Vagina (tissue), 2 donors: ENCODE measurements around the gene KDELR1. TPM values are rescaled to one million over a fixed set of nuclear protein-coding genes. Genes with fewer than 3 reads are reported as not detected.
A peak's percentile ranks its signal among the peaks of the same experiment; 100 is the strongest.

Experiments
- DNase-seq, 2 donors: peaks; one replicate each; pipeline ENCODE4 v3.0.0-alpha.2; 2017; ENCODE audit errors: extremely low spot score in 2 of 2
- H3K27ac ChIP-seq: fragments of 200-600 bp; sonication (generic); one replicate; pipeline ENCODE4 v1.5.1; 2019
- H3K27me3 ChIP-seq: fragments of 200-600 bp; sonication (generic); one replicate; pipeline ENCODE4 v1.5.1; 2019
- H3K36me3 ChIP-seq, 2 donors: fragments of 200-600 bp; sonication (generic); one replicate each; pipeline ENCODE4 v1.5.1; 2017 to 2019
- H3K4me1 ChIP-seq: fragments of 200-600 bp; sonication (generic); one replicate; pipeline ENCODE4 v1.5.1; 2019
- H3K4me3 ChIP-seq, 2 donors: fragments of 200-600 bp; sonication (generic); 1 replicate in 1 of 2; 2 replicates in 1 of 2; pipeline ENCODE4 v1.5.1; 2016 to 2019
- H3K9me3 ChIP-seq: fragments of 200-600 bp; sonication (generic); one replicate; pipeline ENCODE4 v1.5.1; 2019
- CTCF ChIP-seq, 3 experiments: fragments of 450-650 bp in 2 of 3; fragments of 200-600 bp in 1 of 3; sonication (generic) in 1 of 3; IDR thresholded peaks; one replicate each; pipeline ENCODE4 v1.5.1; 2017 to 2019; ENCODE audit warnings: antibody characterized with exemption in 3 of 3, mild to moderate bottlenecking in 2 of 3, moderate library complexity in 2 of 3
- POLR2A ChIP-seq, 2 donors: fragments of 450-650 bp; IDR thresholded peaks; one replicate each; pipeline ENCODE4 v1.6.1; 2017; ENCODE audit warnings: antibody characterized with exemption in 2 of 2, mild to moderate bottlenecking in 2 of 2, moderate library complexity in 2 of 2
- POLR2AphosphoS5 ChIP-seq, 2 donors: sonication (generic); formaldehyde crosslinking; IDR thresholded peaks; one replicate each; pipeline ENCODE4 v1.9.0; 2017; ENCODE audit warnings: antibody characterized with exemption in 2 of 2, mild to moderate bottlenecking in 2 of 2, low read depth in 1 of 2; ENCODE audit not compliant: insufficient read depth in 1 of 2
- intact Hi-C: fragments of 100-400 bp; cut with DNase I; formaldehyde crosslinking; loops from one replicate; pipeline ENCODE4 v1.15.1; 2023
- total RNA-seq: library from RNA; depleted of rRNA; stranded (reverse); fragments of >200 nt; gene quantifications from one replicate; pipeline ENCODE4 v1.2.3, GENCODE V29; 2016

The KDELR1 gene
- total RNA-seq, 1 donor from 2014 or later = 90.8 TPM

- H3K36me3 ChIP-seq = no peaks in the 10 kb centered on the region
- no peaks in the 10 kb centered on the region for H3K9me3 ChIP-seq
- no peaks in the 10 kb centered on the region for H3K4me1 ChIP-seq
- H3K27ac ChIP-seq = no peak overlapping the region
- H3K27me3 ChIP-seq = no peaks in the 10 kb centered on the region
- H3K4me3 ChIP-seq = no peak overlapping the region
- TF ChIP-seq POLR2A (IDR thresholded peaks at IDR 0.05) = no peak
- no peak for TF ChIP-seq CTCF (IDR thresholded peaks at IDR 0.05)
- TF ChIP-seq POLR2AphosphoS5 (IDR thresholded peaks at IDR 0.05; ENCODE audit: insufficient read depth in 1 of 2, low read depth in 1 of 2) = no peak
- DNase-seq = no peak
- intact Hi-C loops = no loop called here
Observed at GRCh38 chr19:48342841-48343540, 48.4 kb downstream of the KDELR1 start.

- Histone ChIP-seq H3K9me3 (no peaks in the 10 kb centered on the region), H3K36me3 (no peaks in the 10 kb centered on the region), H3K4me3 (no peak overlapping the region), H3K27ac (no peak overlapping the region), H3K27me3 (no peaks in the 10 kb centered on the region), H3K4me1 (no peaks in the 10 kb centered on the region)
- TF ChIP-seq POLR2AphosphoS5 (IDR thresholded peaks at IDR 0.05; ENCODE audit: insufficient read depth in 1 of 2, low read depth in 1 of 2) (no peak), CTCF (IDR thresholded peaks at IDR 0.05) (no peak), POLR2A (IDR thresholded peaks at IDR 0.05) (no peak)
- intact Hi-C loops = no loop called here
- no peak for DNase-seq
Observed at GRCh38 chr19:48342414-48342738, 49.0 kb downstream of the KDELR1 start.

GRCh38 chr19:48341515-48342413 is 49.6 kb downstream of the KDELR1 start:
- no peaks in the 10 kb centered on the region for H3K36me3 ChIP-seq
- H3K27ac ChIP-seq = no peak overlapping the region
- H3K4me3 ChIP-seq = no peak overlapping the region
- TF ChIP-seq POLR2A (IDR thresholded peaks at IDR 0.05) (no peak), CTCF (IDR thresholded peaks at IDR 0.05) (no peak), POLR2AphosphoS5 (IDR thresholded peaks at IDR 0.05; ENCODE audit: insufficient read depth in 1 of 2, low read depth in 1 of 2) (no peak)
- intact Hi-C loops = no loop called here
- no peaks in the 10 kb centered on the region for H3K9me3 ChIP-seq
- DNase-seq = no peak
- no peaks in the 10 kb centered on the region for H3K27me3 ChIP-seq
- no peaks in the 10 kb centered on the region for H3K4me1 ChIP-seq

- Histone ChIP-seq H3K27me3 (no peaks in the 10 kb centered on the region), H3K27ac (no peak overlapping the region), H3K36me3 (no peaks in the 10 kb centered on the region), H3K4me3 (no peak overlapping the region), H3K9me3 (no peaks in the 10 kb centered on the region), H3K4me1 (no peaks in the 10 kb centered on the region)
- intact Hi-C loops = no loop called here
- TF ChIP-seq POLR2AphosphoS5 (IDR thresholded peaks at IDR 0.05; ENCODE audit: insufficient read depth in 1 of 2, low read depth in 1 of 2) (peak in 1 of 2 donors; percentile 43), POLR2A (IDR thresholded peaks at IDR 0.05) (no peak)
- DNase-seq = no peak
Observed at GRCh38 chr19:48340995-48341394, 50.4 kb downstream of the KDELR1 start.

GRCh38 chr19:48338802-48339503 is 52.4 kb downstream of the KDELR1 start:
- Histone ChIP-seq H3K36me3 (no peaks in the 10 kb centered on the region), H3K27me3 (no peaks in the 10 kb centered on the region), H3K9me3 (no peaks in the 10 kb centered on the region), H3K4me3 (no peak overlapping the region), H3K27ac (no peak overlapping the region), H3K4me1 (no peaks in the 10 kb centered on the region)
- intact Hi-C loops = no loop called here
- no peak for DNase-seq
- TF ChIP-seq POLR2A (IDR thresholded peaks at IDR 0.05) = no peak
- TF ChIP-seq CTCF (IDR thresholded peaks at IDR 0.05) = no peak
